C4-2B (cell line): ENCODE data around the gene IPO5.

Experiments used
- ZFX ChIP-seq: fragments of 450-650 bp; IDR thresholded peaks from 2 replicates; pipeline ENCODE4 v1.6.1; 2017
- TF ChIP-seq, protein P1 (sequence below): fragments of 450-650 bp; conservative IDR thresholded peaks from 2 replicates; pipeline ENCODE4 v1.5.1; 2017; ENCODE audit warnings: mild to moderate bottlenecking

DNA sequence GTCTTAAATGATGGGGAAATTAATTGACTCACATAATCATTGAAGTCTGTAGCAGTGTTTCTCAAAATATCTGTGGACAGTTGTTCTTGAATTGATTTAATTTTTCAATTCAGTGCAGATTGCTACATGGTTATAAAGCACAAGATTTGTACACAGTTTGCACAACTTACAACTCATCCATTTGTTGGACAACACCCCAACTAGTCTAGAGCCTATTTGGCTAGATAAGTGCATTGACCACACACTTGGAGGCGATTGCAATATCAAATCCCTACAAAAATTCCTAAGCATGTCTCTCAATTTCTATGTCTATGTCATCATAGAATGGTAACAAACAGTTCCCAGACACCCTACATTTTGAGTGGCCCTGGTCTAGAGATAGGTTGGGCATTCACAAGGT, 48.0 kb upstream of the IPO5 start:
- TF ChIP-seq, protein P1, sequence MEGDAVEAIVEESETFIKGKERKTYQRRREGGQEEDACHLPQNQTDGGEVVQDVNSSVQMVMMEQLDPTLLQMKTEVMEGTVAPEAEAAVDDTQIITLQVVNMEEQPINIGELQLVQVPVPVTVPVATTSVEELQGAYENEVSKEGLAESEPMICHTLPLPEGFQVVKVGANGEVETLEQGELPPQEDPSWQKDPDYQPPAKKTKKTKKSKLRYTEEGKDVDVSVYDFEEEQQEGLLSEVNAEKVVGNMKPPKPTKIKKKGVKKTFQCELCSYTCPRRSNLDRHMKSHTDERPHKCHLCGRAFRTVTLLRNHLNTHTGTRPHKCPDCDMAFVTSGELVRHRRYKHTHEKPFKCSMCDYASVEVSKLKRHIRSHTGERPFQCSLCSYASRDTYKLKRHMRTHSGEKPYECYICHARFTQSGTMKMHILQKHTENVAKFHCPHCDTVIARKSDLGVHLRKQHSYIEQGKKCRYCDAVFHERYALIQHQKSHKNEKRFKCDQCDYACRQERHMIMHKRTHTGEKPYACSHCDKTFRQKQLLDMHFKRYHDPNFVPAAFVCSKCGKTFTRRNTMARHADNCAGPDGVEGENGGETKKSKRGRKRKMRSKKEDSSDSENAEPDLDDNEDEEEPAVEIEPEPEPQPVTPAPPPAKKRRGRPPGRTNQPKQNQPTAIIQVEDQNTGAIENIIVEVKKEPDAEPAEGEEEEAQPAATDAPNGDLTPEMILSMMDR: no peak
- TF ChIP-seq ZFX: no peak
